ENCODE measurements around the gene BMPR1B.

- TF ChIP-seq CTCF (conservative IDR thresholded peaks at IDR 0.05 in 1 of 2, IDR thresholded peaks at IDR 0.05 in 1 of 2; ENCODE audit: extremely low read depth in 1 of 2, insufficient read depth in 1 of 2, low read depth in 1 of 2, low read length in 2 of 2) (peak; percentile 39 to 65), EZH2 (IDR thresholded peaks at IDR 0.05; ENCODE audit: borderline replicate concordance, low read length) (no peak)
Observed at GRCh38 chr4:95165926-95166524, 408.3 kb downstream of the BMPR1B start.

Measured in mammary epithelial cell (primary cell).